Measurements from ENCODE around the gene DARS1. TPM values are rescaled to one million over a fixed set of nuclear protein-coding genes. Genes with fewer than 3 reads are reported as not detected.
"Not testable (repeated sequence)": the region's sequence is repeated elsewhere in the genome, so short reads cannot be mapped to it uniquely, and the experiment has no call there.

Gene DARS1
- polyA plus RNA-seq, 1 donor = 156 TPM

GRCh38 chr2:135985826-135986393 is 484 bp upstream of the DARS1 start:
- no peak for DNase-seq

- no peak for DNase-seq
Observed at GRCh38 chr2:135984199-135985017, 1.0 kb downstream of the DARS1 start.

- no peak for DNase-seq
Observed at GRCh38 chr2:135980434-135981079, 4.9 kb downstream of the DARS1 start.

- DNase-seq = no peak
Observed at GRCh38 chr2:135975702-135976101, 9.7 kb downstream of the DARS1 start.

- DNase-seq = no peak
Observed at GRCh38 chr2:135974036-135974435, 11.4 kb downstream of the DARS1 start.

- no peak for DNase-seq
Observed at GRCh38 chr2:135969655-135970387, 15.6 kb downstream of the DARS1 start.

- DNase-seq = no peak
Observed at GRCh38 chr2:135965756-135966155, 19.7 kb downstream of the DARS1 start.

GRCh38 chr2:135964404-135964803 is 21.0 kb downstream of the DARS1 start:
- not testable (repeated sequence) for DNase-seq

GRCh38 chr2:135963841-135964240 is 21.6 kb downstream of the DARS1 start:
- no peak for DNase-seq

GRCh38 chr2:135962366-135963123 is 22.9 kb downstream of the DARS1 start:
- no peak for DNase-seq

- DNase-seq = peak; percentile 32
Observed at GRCh38 chr2:135960656-135961551, 24.5 kb downstream of the DARS1 start.

- DNase-seq = no peak
Observed at GRCh38 chr2:135960150-135960549, 25.3 kb downstream of the DARS1 start.

GRCh38 chr2:135958927-135959326 is 26.5 kb downstream of the DARS1 start:
- DNase-seq = not testable (repeated sequence)

- DNase-seq = no peak
Observed at GRCh38 chr2:135954020-135954601, 31.3 kb downstream of the DARS1 start.

GRCh38 chr2:135952891-135953290 is 32.5 kb downstream of the DARS1 start:
- DNase-seq = no peak

- no peak for DNase-seq
Observed at GRCh38 chr2:135951041-135951583, 34.3 kb downstream of the DARS1 start.

- DNase-seq = no peak
Observed at GRCh38 chr2:135949451-135950234, 35.8 kb downstream of the DARS1 start.

- DNase-seq = no peak
Observed at GRCh38 chr2:135948642-135949355, 36.6 kb downstream of the DARS1 start.

Data from left kidney (tissue), 2 donors.